Gastroesophageal sphincter (tissue), 4 donors: Measurements from ENCODE around the gene ADGRD2. TPM values are rescaled to one million over a fixed set of nuclear protein-coding genes. Genes with fewer than 3 reads are reported as not detected.

Source experiments
- ATAC-seq: fragments of 150-250 bp; one replicate; pipeline ENCODE4 v1.9.1; 2016; ENCODE audit warnings: mild to moderate bottlenecking, moderate library complexity
- H3K27ac ChIP-seq, 4 donors: fragments of 200-600 bp; sonication (generic) in 3 of 4; 1 replicate in 3 of 4; 2 replicates in 1 of 4; pipeline ENCODE4 v1.5.1; 2016 to 2019
- H3K27me3 ChIP-seq: fragments of 200-600 bp; sonication (generic); one replicate; pipeline ENCODE4 v1.5.1; 2019
- H3K36me3 ChIP-seq, 2 donors: fragments of 200-600 bp; sonication (generic); one replicate each; pipeline ENCODE4 v1.5.1; 2019; ENCODE audit warnings: control low read depth in 1 of 2
- H3K4me1 ChIP-seq, 3 donors: fragments of 200-600 bp; sonication (generic); 1 replicate in 2 of 3; 2 replicates in 1 of 3; pipeline ENCODE4 v1.5.1; 2016 to 2019; ENCODE audit warnings: control low read depth in 2 of 3
- H3K4me3 ChIP-seq, 2 donors: fragments of 200-600 bp; sonication (generic); one replicate each; pipeline ENCODE4 v1.5.1; 2019; ENCODE audit warnings: mild to moderate bottlenecking in 1 of 2, moderate library complexity in 1 of 2
- H3K9me3 ChIP-seq, 3 donors: fragments of 200-600 bp; sonication (generic); one replicate each; pipeline ENCODE4 v1.5.1; 2017 to 2019; ENCODE audit warnings: control low read depth in 2 of 3
- CTCF ChIP-seq, 4 experiments: fragments of 200-600 bp in 2 of 4; fragments of 450-650 bp in 2 of 4; sonication (generic) in 1 of 4; IDR thresholded peaks; one replicate each; pipeline ENCODE4 v1.5.1; 2017 to 2019; ENCODE audit warnings: antibody characterized with exemption in 4 of 4, mild to moderate bottlenecking in 2 of 4, moderate library complexity in 2 of 4
- EP300 ChIP-seq: sonication (generic); formaldehyde crosslinking; IDR thresholded peaks from one replicate; pipeline ENCODE4 v1.6.1; 2017; ENCODE audit warnings: antibody characterized with exemption, mild to moderate bottlenecking
- POLR2A ChIP-seq, 2 donors: fragments of 450-650 bp; IDR thresholded peaks; one replicate each; pipeline ENCODE4 v1.6.1; 2017; ENCODE audit warnings: antibody characterized with exemption in 2 of 2, mild to moderate bottlenecking in 2 of 2, moderate library complexity in 1 of 2
- POLR2AphosphoS5 ChIP-seq: sonication (generic); formaldehyde crosslinking; IDR thresholded peaks from one replicate; pipeline ENCODE4 v1.6.1; 2017; ENCODE audit warnings: antibody characterized with exemption
- WGBS, 2 donors: methylation state at CpG; one replicate each; pipeline ENCODE4 v1.1.5; 2018; ENCODE audit warnings: low coverage in 1 of 2; 5-methylcytosine and 5-hydroxymethylcytosine counted together
- total RNA-seq, 4 donors: library from RNA; depleted of rRNA; stranded (reverse); fragments of >200 nt; gene quantifications; one replicate each; pipeline ENCODE4 v1.1.0, GENCODE V29; 2016

ADGRD2 gene
- total RNA-seq, 4 donors from 2014 or later: not detected

GRCh38 chr9:124444166-124444565, 6.1 kb upstream of the ADGRD2 start:
- no peak for ATAC-seq
- Histone ChIP-seq H3K4me1 (no peaks in the 10 kb centered on the region), H3K9me3 (peaks cover 0 to 9% (median 0%) of the 10 kb centered on the region in 3 donors), H3K36me3 (no peaks in the 10 kb centered on the region), H3K27me3 (peaks cover 67% of the 10 kb centered on the region), H3K4me3 (no peak overlapping the region), H3K27ac (no peak overlapping the region)
- no peak for TF ChIP-seq EP300
- TF ChIP-seq POLR2A (IDR thresholded peaks at IDR 0.05): no peak
- no peak for TF ChIP-seq CTCF (IDR thresholded peaks at IDR 0.05)
- TF ChIP-seq POLR2AphosphoS5: no peak
- 59 to 95% methylated on average over 2 of the region's 3 CpGs for WGBS, 2 donors

- Histone ChIP-seq H3K4me3 (no peak overlapping the region), H3K27ac (no peak overlapping the region), H3K36me3 (no peaks in the 10 kb centered on the region), H3K4me1 (peaks cover 0 to 11% (median 0%) of the 10 kb centered on the region in 3 donors), H3K9me3 (peaks cover 0 to 1% (median 0%) of the 10 kb centered on the region in 3 donors), H3K27me3 (peaks cover 69% of the 10 kb centered on the region)
- WGBS, 2 donors: 63 to 69% methylated on average over 2 to 4 of the region's 4 CpGs
- no peak for TF ChIP-seq POLR2A (IDR thresholded peaks at IDR 0.05)
- ATAC-seq: no peak
These were observed 3.0 kb upstream of the ADGRD2 start for GRCh38 chr9:124447297-124447661.

- Histone ChIP-seq H3K27ac (no peak overlapping the region), H3K27me3 (peaks cover 76% of the 10 kb centered on the region), H3K4me1 (peaks cover 0 to 16% (median 0%) of the 10 kb centered on the region in 3 donors), H3K36me3 (no peaks in the 10 kb centered on the region), H3K9me3 (peaks cover 0 to 2% (median 0%) of the 10 kb centered on the region in 3 donors), H3K4me3 (no peak overlapping the region)
- WGBS, 2 donors: 67% methylated on average over 1 of the region's 7 CpGs; no CpG with 5 or more reads in 1 of the 2 donors
- no peak for ATAC-seq
- TF ChIP-seq CTCF (IDR thresholded peaks at IDR 0.05) (no peak), POLR2AphosphoS5 (no peak), POLR2A (IDR thresholded peaks at IDR 0.05) (no peak), EP300 (no peak)
These were observed 2.2 kb upstream of the ADGRD2 start for GRCh38 chr9:124448019-124448418.

GRCh38 chr9:124449381-124450151, 685 bp upstream of the ADGRD2 start:
- Histone ChIP-seq H3K4me3 (no peak overlapping the region), H3K36me3 (no peaks in the 10 kb centered on the region), H3K4me1 (peaks cover 0 to 24% (median 0%) of the 10 kb centered on the region in 3 donors), H3K9me3 (peaks cover 0 to 7% (median 0%) of the 10 kb centered on the region in 3 donors), H3K27ac (no peak overlapping the region), H3K27me3 (peaks cover 91% of the 10 kb centered on the region)
- TF ChIP-seq EP300 (no peak), POLR2AphosphoS5 (no peak), CTCF (IDR thresholded peaks at IDR 0.05) (no peak), POLR2A (IDR thresholded peaks at IDR 0.05) (no peak)
- ATAC-seq: no peak
- no CpG with 5 or more reads among the region's 13 CpGs for WGBS, 2 donors

- ATAC-seq: no peak
- no peak for TF ChIP-seq EP300
- TF ChIP-seq POLR2AphosphoS5: no peak
- no peak for TF ChIP-seq CTCF (IDR thresholded peaks at IDR 0.05)
- TF ChIP-seq POLR2A (IDR thresholded peaks at IDR 0.05): no peak
- peaks cover 0 to 24% (median 0%) of the 10 kb centered on the region in 3 donors for H3K4me1 ChIP-seq
- H3K36me3 ChIP-seq: no peaks in the 10 kb centered on the region
- 60 to 70% methylated on average over 2 to 7 of the region's 19 CpGs for WGBS, 2 donors
- H3K27ac ChIP-seq: no peak overlapping the region
- peaks cover 82% of the 10 kb centered on the region for H3K27me3 ChIP-seq
- peaks cover 0 to 7% (median 0%) of the 10 kb centered on the region in 3 donors for H3K9me3 ChIP-seq
- H3K4me3 ChIP-seq: no peak overlapping the region
These were observed 845 bp downstream of the ADGRD2 start for GRCh38 chr9:124450931-124451661.
